H9 (cell line): ENCODE measurements around the gene NCKAP5. TPM values are rescaled to one million over a fixed set of nuclear protein-coding genes. Genes with fewer than 3 reads are reported as not detected.

ENCODE experiments used
- DNase-seq: peaks from one replicate; pipeline ENCODE4 v3.0.0-alpha.2; 2017
- H2AFZ ChIP-seq: one replicate; pipeline ENCODE4 v1.6.1; 2013; ENCODE audit warnings: mild to moderate bottlenecking, low read length, control low read depth, moderate library complexity
- H2AK5ac ChIP-seq: 2 replicates; pipeline ENCODE4 v1.6.1; 2013; ENCODE audit warnings: low read length, control low read depth, mixed read lengths; ENCODE audit not compliant: insufficient read length
- H2BK120ac ChIP-seq: one replicate; pipeline ENCODE4 v1.6.1; 2013; ENCODE audit warnings: low read depth, mild to moderate bottlenecking, low read length, control low read depth, inconsistent platforms; ENCODE audit not compliant: poor library complexity, severe bottlenecking
- H2BK12ac ChIP-seq: 2 replicates; pipeline ENCODE4 v1.6.1; 2013; ENCODE audit warnings: low read length, control low read depth, mixed read lengths, low read depth; ENCODE audit not compliant: insufficient read length
- H2BK15ac ChIP-seq: 2 replicates; pipeline ENCODE4 v1.6.1; 2013; ENCODE audit warnings: low read depth, low read length, control low read depth
- H2BK20ac ChIP-seq: one replicate; pipeline ENCODE4 v1.6.1; 2013; ENCODE audit warnings: low read depth, mild to moderate bottlenecking, low read length, control low read depth, inconsistent platforms; ENCODE audit not compliant: poor library complexity, severe bottlenecking
- H2BK5ac ChIP-seq: 2 replicates; pipeline ENCODE4 v1.6.1; 2013; ENCODE audit warnings: low read length, control low read depth, mixed read lengths; ENCODE audit not compliant: insufficient read length
- H3K14ac ChIP-seq: 2 replicates; pipeline ENCODE4 v1.6.1; 2013; ENCODE audit warnings: low read length, control low read depth; ENCODE audit not compliant: insufficient read depth
- H3K18ac ChIP-seq: 2 replicates; pipeline ENCODE4 v1.6.1; 2013; ENCODE audit warnings: low read depth, mild to moderate bottlenecking, mixed read lengths, low read length, control low read depth; ENCODE audit not compliant: insufficient read length
- H3K23ac ChIP-seq: 2 replicates; pipeline ENCODE4 v1.6.1; 2013; ENCODE audit warnings: low read length, control low read depth, mixed read lengths, low read depth; ENCODE audit not compliant: insufficient read length
- H3K23me2 ChIP-seq: 2 replicates; pipeline ENCODE4 v1.6.1; 2013; ENCODE audit warnings: low read depth, mild to moderate bottlenecking, mixed read lengths, low read length, control low read depth; ENCODE audit not compliant: insufficient read length, poor library complexity, severe bottlenecking
- H3K27ac ChIP-seq: 2 replicates; pipeline ENCODE4 v1.5.1; 2013; ENCODE audit warnings: low read length, control low read depth, mixed read lengths, low read depth; ENCODE audit not compliant: insufficient read length
- H3K27me3 ChIP-seq: 2 replicates; pipeline ENCODE4 v1.6.1; 2013; ENCODE audit warnings: low read length, control low read depth, inconsistent platforms; ENCODE audit not compliant: insufficient read depth
- H3K4ac ChIP-seq: 2 replicates; pipeline ENCODE4 v1.6.1; 2013; ENCODE audit warnings: low read depth, mild to moderate bottlenecking, control low read depth, inconsistent platforms, low read length, moderate library complexity
- H3K4me1 ChIP-seq: 2 replicates; pipeline ENCODE4 v1.6.1; 2013; ENCODE audit warnings: low read length, control low read depth, inconsistent platforms; ENCODE audit not compliant: insufficient read depth
- H3K4me2 ChIP-seq: 2 replicates; pipeline ENCODE4 v1.6.1; 2013; ENCODE audit warnings: low read length, control low read depth, mixed read lengths; ENCODE audit not compliant: insufficient read length, insufficient read depth
- H3K56ac ChIP-seq: 2 replicates; pipeline ENCODE4 v1.6.1; 2013; ENCODE audit warnings: low read depth, mild to moderate bottlenecking, mixed read lengths, low read length, control low read depth; ENCODE audit not compliant: insufficient read length
- H3K79me1 ChIP-seq: 2 replicates; pipeline ENCODE4 v1.6.1; 2013; ENCODE audit warnings: low read depth, mild to moderate bottlenecking, moderate library complexity, low read length, control low read depth, inconsistent platforms; ENCODE audit not compliant: insufficient read depth, poor library complexity, severe bottlenecking
- H3K79me2 ChIP-seq: 2 replicates; pipeline ENCODE4 v1.6.1; 2013; ENCODE audit warnings: low read length, control low read depth, inconsistent platforms; ENCODE audit not compliant: insufficient read depth
- H3K9ac ChIP-seq: 2 replicates; pipeline ENCODE4 v1.6.1; 2013; ENCODE audit warnings: low read length, control low read depth, mixed read lengths; ENCODE audit not compliant: insufficient read length; ENCODE audit errors: extremely low read depth
- H3K9me3 ChIP-seq: one replicate; pipeline ENCODE4 v1.6.1; 2013; ENCODE audit warnings: low read depth, low read length, inconsistent platforms; ENCODE audit not compliant: control insufficient read depth
- H3T11ph ChIP-seq: one replicate; pipeline ENCODE4 v1.6.1; 2013; ENCODE audit warnings: mild to moderate bottlenecking, low read length, control low read depth, inconsistent platforms
- H4K20me1 ChIP-seq: one replicate; pipeline ENCODE4 v1.6.1; 2013; ENCODE audit not compliant: control insufficient read depth, insufficient read length, insufficient read depth
- H4K5ac ChIP-seq: 2 replicates; pipeline ENCODE4 v1.6.1; 2013; ENCODE audit warnings: low read depth, mild to moderate bottlenecking, mixed read lengths, low read length, control low read depth; ENCODE audit not compliant: insufficient read length
- H4K8ac ChIP-seq: replicated peaks from 2 replicates; pipeline ENCODE4 v1.6.1; 2013; ENCODE audit warnings: low read length, control low read depth, mixed read lengths, low read depth; ENCODE audit not compliant: insufficient read length
- H4K91ac ChIP-seq: 2 replicates; pipeline ENCODE4 v1.6.1; 2013; ENCODE audit warnings: low read depth, mild to moderate bottlenecking, moderate library complexity, mixed read lengths, low read length, control low read depth; ENCODE audit not compliant: insufficient read length
- H3K27ac Mint-ChIP-seq, 3 experiments: 2 replicates in 2 of 3; 3 replicates in 1 of 3; pipeline ENCODE4 v1.8.0; 2020 to 2021; ENCODE audit warnings: mixed read lengths in 3 of 3, mild to moderate bottlenecking in 1 of 3, moderate library complexity in 1 of 3
- H3K27me3 Mint-ChIP-seq: 2 replicates; pipeline ENCODE4 v1.8.0; 2021; ENCODE audit warnings: low read depth, mild to moderate bottlenecking, moderate library complexity, mixed read lengths
- H3K36me3 Mint-ChIP-seq, 3 experiments: 2 replicates in 2 of 3; 3 replicates in 1 of 3; pipeline ENCODE4 v1.8.0; 2020 to 2021; ENCODE audit warnings: low read depth in 3 of 3, mixed read lengths in 3 of 3; ENCODE audit not compliant: insufficient read depth in 1 of 3
- H3K4me1 Mint-ChIP-seq, 2 experiments: 2 replicates each; pipeline ENCODE4 v1.8.0; 2020; ENCODE audit warnings: mixed read lengths in 2 of 2
- H3K4me3 Mint-ChIP-seq, 2 experiments: 2 replicates in 1 of 2; 3 replicates in 1 of 2; pipeline ENCODE4 v1.8.0; 2020 to 2021; ENCODE audit warnings: mild to moderate bottlenecking in 2 of 2, mixed read lengths in 2 of 2, moderate library complexity in 1 of 2
- H3K9me3 Mint-ChIP-seq, 2 experiments: 2 replicates in 1 of 2; 3 replicates in 1 of 2; pipeline ENCODE4 v1.8.0; 2020; ENCODE audit warnings: mild to moderate bottlenecking in 2 of 2, mixed read lengths in 2 of 2, moderate library complexity in 1 of 2
- WGBS: extraction: QIAGEN DNeasy Blood & Tissue Kit; methylation state at CpG from one replicate; pipeline ENCODE4 v1.1.7; 2013; ENCODE audit warnings: missing lambda C conversion rate, low lambda C conversion rate, mixed read lengths; ENCODE audit not compliant: insufficient read length; ENCODE audit errors: extremely low coverage; 5-methylcytosine and 5-hydroxymethylcytosine counted together
- total RNA-seq: library from RNA; stranded (reverse); gene quantifications from 2 replicates; pipeline ENCODE4 v1.2.1, GENCODE V29; 2021
- TF ChIP-seq, protein P1 (sequence below): fragments of 200-600 bp; sonication (generic); conservative IDR thresholded peaks from 3 replicates; pipeline ENCODE4 v1.8.0; 2021; ENCODE audit warnings: antibody characterized with exemption, mild to moderate bottlenecking

The NCKAP5 gene
- total RNA-seq, 1 experiment from 2014 or later, result 0.26 TPM

DNA sequence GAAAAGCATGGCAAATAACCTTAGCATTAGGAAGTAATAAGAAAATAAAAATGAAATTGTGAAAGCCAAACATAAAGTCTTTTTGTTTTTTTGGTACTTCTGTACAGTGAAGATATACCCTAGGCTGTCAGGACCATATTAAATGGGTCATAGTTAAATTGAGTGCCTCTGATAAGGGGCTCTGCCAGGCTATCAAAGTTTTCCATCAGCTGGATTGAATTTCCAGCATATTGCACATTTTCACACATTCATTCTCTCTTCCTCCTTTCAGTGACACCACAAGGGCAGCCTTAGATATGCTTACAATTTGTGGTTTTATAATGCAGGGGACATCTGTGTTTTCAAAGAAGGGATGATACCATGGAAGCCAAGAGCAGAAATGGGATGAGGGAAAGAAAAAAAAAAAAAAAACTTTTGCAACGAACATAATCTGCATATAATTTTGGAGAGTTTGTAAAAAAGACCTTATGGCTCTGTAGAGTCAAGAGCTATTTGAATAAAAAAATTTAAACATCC, 789.0 kb downstream of the NCKAP5 start:
- no peak overlapping the region for H3K4me3 Mint-ChIP-seq
- WGBS, result no CpG with 5 or more reads among the region's 1 CpG
- no peaks in the 10 kb centered on the region for H3K27me3 Mint-ChIP-seq
- no peak overlapping the region for H3K14ac ChIP-seq
- no peak overlapping the region for H4K5ac ChIP-seq
- H4K8ac ChIP-seq, result no peak overlapping the region
- no peaks in the 10 kb centered on the region for H3K79me2 ChIP-seq
- no peaks in the 10 kb centered on the region for H3K23me2 ChIP-seq
- no peak overlapping the region for H4K91ac ChIP-seq
- no peak overlapping the region for H3K27ac Mint-ChIP-seq
- no peak overlapping the region for H2AFZ ChIP-seq
- H3K27ac ChIP-seq, result no peak overlapping the region
- no peak overlapping the region for H3K4ac ChIP-seq
- H3T11ph ChIP-seq, result no peak overlapping the region
- H2BK120ac ChIP-seq, result no peak overlapping the region
- no peaks in the 10 kb centered on the region for H3K79me1 ChIP-seq
- H2BK15ac ChIP-seq, result no peak overlapping the region
- H4K20me1 ChIP-seq, result no peaks in the 10 kb centered on the region
- H2AK5ac ChIP-seq, result no peak overlapping the region
- H2BK20ac ChIP-seq, result no peak overlapping the region
- H3K56ac ChIP-seq, result no peak overlapping the region
- H3K23ac ChIP-seq, result no peak overlapping the region
- no peaks in the 10 kb centered on the region for H3K27me3 ChIP-seq
- H3K9me3 Mint-ChIP-seq, result no peaks in the 10 kb centered on the region
- no peaks in the 10 kb centered on the region for H3K9me3 ChIP-seq
- DNase-seq, result no peak
- no peak overlapping the region for H2BK12ac ChIP-seq
- no peaks in the 10 kb centered on the region for H3K36me3 Mint-ChIP-seq
- no peak overlapping the region for H3K18ac ChIP-seq
- H3K9ac ChIP-seq, result no peak overlapping the region
- no peak overlapping the region for H3K4me2 ChIP-seq
- TF ChIP-seq, protein P1, sequence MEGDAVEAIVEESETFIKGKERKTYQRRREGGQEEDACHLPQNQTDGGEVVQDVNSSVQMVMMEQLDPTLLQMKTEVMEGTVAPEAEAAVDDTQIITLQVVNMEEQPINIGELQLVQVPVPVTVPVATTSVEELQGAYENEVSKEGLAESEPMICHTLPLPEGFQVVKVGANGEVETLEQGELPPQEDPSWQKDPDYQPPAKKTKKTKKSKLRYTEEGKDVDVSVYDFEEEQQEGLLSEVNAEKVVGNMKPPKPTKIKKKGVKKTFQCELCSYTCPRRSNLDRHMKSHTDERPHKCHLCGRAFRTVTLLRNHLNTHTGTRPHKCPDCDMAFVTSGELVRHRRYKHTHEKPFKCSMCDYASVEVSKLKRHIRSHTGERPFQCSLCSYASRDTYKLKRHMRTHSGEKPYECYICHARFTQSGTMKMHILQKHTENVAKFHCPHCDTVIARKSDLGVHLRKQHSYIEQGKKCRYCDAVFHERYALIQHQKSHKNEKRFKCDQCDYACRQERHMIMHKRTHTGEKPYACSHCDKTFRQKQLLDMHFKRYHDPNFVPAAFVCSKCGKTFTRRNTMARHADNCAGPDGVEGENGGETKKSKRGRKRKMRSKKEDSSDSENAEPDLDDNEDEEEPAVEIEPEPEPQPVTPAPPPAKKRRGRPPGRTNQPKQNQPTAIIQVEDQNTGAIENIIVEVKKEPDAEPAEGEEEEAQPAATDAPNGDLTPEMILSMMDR, result no peak
- H2BK5ac ChIP-seq, result no peak overlapping the region
- H3K4me1 Mint-ChIP-seq, result 0 out of 4 replicates have a peak, but pooled peaks cover 0 to 3% of the 10 kb centered on the region in 2 experiments
- no peaks in the 10 kb centered on the region for H3K4me1 ChIP-seq
